GM12878 (cell line): ENCODE results near the gene CES3. TPM values are rescaled to one million over a fixed set of nuclear protein-coding genes. Genes with fewer than 3 reads are reported as not detected.
A peak's percentile ranks its signal among the peaks of the same experiment; 100 is the strongest.

Experiments used
- ATF7 ChIP-seq: fragments of 450-650 bp; IDR thresholded peaks from 2 replicates; pipeline ENCODE4 v1.6.1; 2016; ENCODE audit warnings: low read depth, mild to moderate bottlenecking
- EZH2 ChIP-seq: IDR thresholded peaks from 2 replicates; pipeline ENCODE4 v1.6.1; 2012; ENCODE audit warnings: low read depth, mild to moderate bottlenecking, control low read depth, inconsistent platforms, low read length, borderline replicate concordance; ENCODE audit not compliant: control insufficient read depth
- JUNB ChIP-seq: IDR thresholded peaks from 2 replicates; pipeline ENCODE4 v1.6.1; 2016; ENCODE audit warnings: antibody characterized with exemption, mild to moderate bottlenecking
- KDM1A ChIP-seq: fragments of 200-600 bp; sonication (generic); IDR thresholded peaks from 2 replicates; pipeline ENCODE4 v1.6.1; 2016; ENCODE audit warnings: borderline replicate concordance
- MYB ChIP-seq: fragments of 150-350 bp; IDR thresholded peaks from 2 replicates; pipeline ENCODE4 v1.6.1; 2014; ENCODE audit warnings: mild to moderate bottlenecking, low read depth, low read length, borderline replicate concordance
- PAX5 ChIP-seq: IDR thresholded peaks from 2 replicates; pipeline ENCODE4 v1.6.1; 2011; ENCODE audit warnings: low read depth, low read length, borderline replicate concordance
- PAX8 ChIP-seq: fragments of 450-650 bp; IDR thresholded peaks from 2 replicates; pipeline ENCODE4 v1.6.1; 2017; ENCODE audit warnings: mild to moderate bottlenecking, moderate library complexity
- PML ChIP-seq: IDR thresholded peaks from 2 replicates; pipeline ENCODE4 v1.6.1; 2012; ENCODE audit warnings: low read length, inconsistent platforms
- RFX5 ChIP-seq: IDR thresholded peaks from 2 replicates; pipeline ENCODE4 v1.6.1; 2011; ENCODE audit warnings: low read depth, low read length, improper control_type of control experiment
- RUNX3 ChIP-seq: IDR thresholded peaks from 2 replicates; pipeline ENCODE4 v1.6.1; 2012; ENCODE audit warnings: low read length, inconsistent platforms
- SIX5 ChIP-seq: IDR thresholded peaks from 2 replicates; pipeline ENCODE4 v1.6.1; 2011; ENCODE audit warnings: mild to moderate bottlenecking, low read depth, low read length, moderate library complexity; ENCODE audit not compliant: severe bottlenecking
- TBL1XR1 ChIP-seq: IDR thresholded peaks from 2 replicates; pipeline ENCODE4 v1.6.1; 2012; ENCODE audit warnings: low read depth, low read length, improper control_type of control experiment
- TCF7 ChIP-seq: IDR thresholded peaks from 2 replicates; pipeline ENCODE4 v1.6.1; 2014; ENCODE audit warnings: antibody characterized with exemption, borderline replicate concordance
- ZZZ3 ChIP-seq: IDR thresholded peaks from 2 replicates; pipeline ENCODE4 v1.6.1; 2011; ENCODE audit warnings: low read depth; ENCODE audit not compliant: control insufficient read depth, insufficient read length
- polyA plus RNA-seq, 11 experiments: library from polyadenylated mRNA; depleted of rRNA in 4 of 11; unstranded in 6 of 11; stranded (reverse) in 5 of 11; fragments of >200 nt; fragmentation: Nextera tagmentation in 4 of 11; fragmentation: Illumina TruSeq in 1 of 11; extraction: Ambion mirVana in 4 of 11; extraction: Trizol in 1 of 11; gene quantifications; 1 replicate in 1 of 11; 2 replicates in 10 of 11; pipeline versions ENCODE4 v1.2.1 to v1.2.3, GENCODE V29; 2011 to 2016; ENCODE audit warnings: inconsistent platforms in 2 of 11, missing spikeins in 2 of 11, low read depth in 1 of 11
- total RNA-seq, 4 experiments: library from RNA; depleted of rRNA in 3 of 4; stranded (reverse); fragments of >200 nt in 3 of 4; fragmentation: Illumina TruSeq in 1 of 4; extraction: Trizol in 1 of 4; gene quantifications; 2 replicates each; pipeline versions ENCODE4 v1.2.1 to v1.2.3, GENCODE V29; 2013 to 2021
- TF ChIP-seq, protein P1 (sequence below): fragments of 150-350 bp; IDR thresholded peaks from 2 replicates; pipeline ENCODE4 v1.6.1; 2016; ENCODE audit warnings: low read depth, low read length
- TF ChIP-seq, protein P2 (sequence below), 3 experiments: IDR thresholded peaks in 2 of 3; conservative IDR thresholded peaks in 1 of 3; 2 replicates each; pipeline ENCODE4 v1.5.1; 2011; ENCODE audit warnings: low read depth in 3 of 3, low read length in 3 of 3, mild to moderate bottlenecking in 3 of 3, control low read depth in 2 of 3, moderate library complexity in 2 of 3, inconsistent platforms in 1 of 3, mixed read lengths in 1 of 3; ENCODE audit not compliant: control insufficient read depth in 2 of 3, insufficient read depth in 1 of 3; ENCODE audit errors: extremely low read depth in 1 of 3
- TF ChIP-seq, protein P3 (sequence below): IDR thresholded peaks from 2 replicates; pipeline ENCODE4 v1.6.1; 2012; ENCODE audit warnings: low read length, inconsistent platforms
- TF ChIP-seq, protein P4 (sequence below): fragments of 450-650 bp; IDR thresholded peaks from 2 replicates; pipeline ENCODE4 v1.6.1; 2016; ENCODE audit warnings: mild to moderate bottlenecking, moderate library complexity, borderline replicate concordance
- TF ChIP-seq, protein P5 (sequence below): IDR thresholded peaks from 2 replicates; pipeline ENCODE4 v1.6.1; 2011; ENCODE audit warnings: borderline replicate concordance, low read depth, mild to moderate bottlenecking, moderate library complexity, mixed read lengths, low read length; ENCODE audit not compliant: insufficient read depth; ENCODE audit errors: extremely low read length

The CES3 gene
- total and polyA plus RNA-seq, 10 of the 15 experiments (the other 5 are each of a cell fraction or from before 2014, with no cell fraction given), result 0.09 to 3.1 (median 0.76) TPM

DNA sequence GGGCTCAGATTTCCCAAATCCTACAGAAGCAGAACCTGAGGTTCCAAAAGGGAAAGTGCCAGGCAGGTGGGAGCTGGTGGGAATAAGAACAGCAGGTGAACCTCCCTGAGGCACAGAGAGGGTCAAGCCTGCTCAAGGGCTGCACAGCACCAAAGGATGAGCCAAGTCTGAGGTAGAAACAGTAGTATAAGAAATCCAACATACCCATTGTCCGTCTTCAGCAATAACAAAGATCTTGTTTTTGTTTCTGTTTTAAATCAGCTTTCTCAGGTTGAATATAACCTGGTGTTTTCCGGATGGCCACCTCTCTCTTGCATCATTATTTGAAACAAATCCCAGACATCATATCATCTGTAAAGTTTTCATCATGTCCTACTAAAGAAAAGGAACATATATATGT, 10.6 kb upstream of the CES3 start (continued):
- TF ChIP-seq, protein P1, sequence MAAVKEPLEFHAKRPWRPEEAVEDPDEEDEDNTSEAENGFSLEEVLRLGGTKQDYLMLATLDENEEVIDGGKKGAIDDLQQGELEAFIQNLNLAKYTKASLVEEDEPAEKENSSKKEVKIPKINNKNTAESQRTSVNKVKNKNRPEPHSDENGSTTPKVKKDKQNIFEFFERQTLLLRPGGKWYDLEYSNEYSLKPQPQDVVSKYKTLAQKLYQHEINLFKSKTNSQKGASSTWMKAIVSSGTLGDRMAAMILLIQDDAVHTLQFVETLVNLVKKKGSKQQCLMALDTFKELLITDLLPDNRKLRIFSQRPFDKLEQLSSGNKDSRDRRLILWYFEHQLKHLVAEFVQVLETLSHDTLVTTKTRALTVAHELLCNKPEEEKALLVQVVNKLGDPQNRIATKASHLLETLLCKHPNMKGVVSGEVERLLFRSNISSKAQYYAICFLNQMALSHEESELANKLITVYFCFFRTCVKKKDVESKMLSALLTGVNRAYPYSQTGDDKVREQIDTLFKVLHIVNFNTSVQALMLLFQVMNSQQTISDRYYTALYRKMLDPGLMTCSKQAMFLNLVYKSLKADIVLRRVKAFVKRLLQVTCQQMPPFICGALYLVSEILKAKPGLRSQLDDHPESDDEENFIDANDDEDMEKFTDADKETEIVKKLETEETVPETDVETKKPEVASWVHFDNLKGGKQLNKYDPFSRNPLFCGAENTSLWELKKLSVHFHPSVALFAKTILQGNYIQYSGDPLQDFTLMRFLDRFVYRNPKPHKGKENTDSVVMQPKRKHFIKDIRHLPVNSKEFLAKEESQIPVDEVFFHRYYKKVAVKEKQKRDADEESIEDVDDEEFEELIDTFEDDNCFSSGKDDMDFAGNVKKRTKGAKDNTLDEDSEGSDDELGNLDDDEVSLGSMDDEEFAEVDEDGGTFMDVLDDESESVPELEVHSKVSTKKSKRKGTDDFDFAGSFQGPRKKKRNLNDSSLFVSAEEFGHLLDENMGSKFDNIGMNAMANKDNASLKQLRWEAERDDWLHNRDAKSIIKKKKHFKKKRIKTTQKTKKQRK, result no peak
- TF ChIP-seq, protein P2, sequence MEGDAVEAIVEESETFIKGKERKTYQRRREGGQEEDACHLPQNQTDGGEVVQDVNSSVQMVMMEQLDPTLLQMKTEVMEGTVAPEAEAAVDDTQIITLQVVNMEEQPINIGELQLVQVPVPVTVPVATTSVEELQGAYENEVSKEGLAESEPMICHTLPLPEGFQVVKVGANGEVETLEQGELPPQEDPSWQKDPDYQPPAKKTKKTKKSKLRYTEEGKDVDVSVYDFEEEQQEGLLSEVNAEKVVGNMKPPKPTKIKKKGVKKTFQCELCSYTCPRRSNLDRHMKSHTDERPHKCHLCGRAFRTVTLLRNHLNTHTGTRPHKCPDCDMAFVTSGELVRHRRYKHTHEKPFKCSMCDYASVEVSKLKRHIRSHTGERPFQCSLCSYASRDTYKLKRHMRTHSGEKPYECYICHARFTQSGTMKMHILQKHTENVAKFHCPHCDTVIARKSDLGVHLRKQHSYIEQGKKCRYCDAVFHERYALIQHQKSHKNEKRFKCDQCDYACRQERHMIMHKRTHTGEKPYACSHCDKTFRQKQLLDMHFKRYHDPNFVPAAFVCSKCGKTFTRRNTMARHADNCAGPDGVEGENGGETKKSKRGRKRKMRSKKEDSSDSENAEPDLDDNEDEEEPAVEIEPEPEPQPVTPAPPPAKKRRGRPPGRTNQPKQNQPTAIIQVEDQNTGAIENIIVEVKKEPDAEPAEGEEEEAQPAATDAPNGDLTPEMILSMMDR (IDR thresholded peaks at IDR 0.05 in 2 of 3, conservative IDR thresholded peaks at IDR 0.05 in 1 of 3; ENCODE audit: control insufficient read depth in 2 of 3, extremely low read depth in 1 of 3, insufficient read depth in 1 of 3, low read depth in 3 of 3, low read length in 3 of 3), result no peak
- TF ChIP-seq EZH2 (no peak), RFX5 (no peak), ZZZ3 (no peak), TCF7 (no peak), ATF7 (peak; percentile 47; the same call in 1 of the 2 replicates), JUNB (peak; percentile 78), PML (no peak), SIX5 (no peak), RUNX3 (peak; percentile 11; the same call in 1 of the 2 replicates), TBL1XR1 (no peak), PAX5 (no peak), MYB (no peak), PAX8 (no peak), KDM1A (no peak)
- TF ChIP-seq, protein P3, sequence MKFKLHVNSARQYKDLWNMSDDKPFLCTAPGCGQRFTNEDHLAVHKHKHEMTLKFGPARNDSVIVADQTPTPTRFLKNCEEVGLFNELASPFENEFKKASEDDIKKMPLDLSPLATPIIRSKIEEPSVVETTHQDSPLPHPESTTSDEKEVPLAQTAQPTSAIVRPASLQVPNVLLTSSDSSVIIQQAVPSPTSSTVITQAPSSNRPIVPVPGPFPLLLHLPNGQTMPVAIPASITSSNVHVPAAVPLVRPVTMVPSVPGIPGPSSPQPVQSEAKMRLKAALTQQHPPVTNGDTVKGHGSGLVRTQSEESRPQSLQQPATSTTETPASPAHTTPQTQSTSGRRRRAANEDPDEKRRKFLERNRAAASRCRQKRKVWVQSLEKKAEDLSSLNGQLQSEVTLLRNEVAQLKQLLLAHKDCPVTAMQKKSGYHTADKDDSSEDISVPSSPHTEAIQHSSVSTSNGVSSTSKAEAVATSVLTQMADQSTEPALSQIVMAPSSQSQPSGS, result no peak
- TF ChIP-seq, protein P4, sequence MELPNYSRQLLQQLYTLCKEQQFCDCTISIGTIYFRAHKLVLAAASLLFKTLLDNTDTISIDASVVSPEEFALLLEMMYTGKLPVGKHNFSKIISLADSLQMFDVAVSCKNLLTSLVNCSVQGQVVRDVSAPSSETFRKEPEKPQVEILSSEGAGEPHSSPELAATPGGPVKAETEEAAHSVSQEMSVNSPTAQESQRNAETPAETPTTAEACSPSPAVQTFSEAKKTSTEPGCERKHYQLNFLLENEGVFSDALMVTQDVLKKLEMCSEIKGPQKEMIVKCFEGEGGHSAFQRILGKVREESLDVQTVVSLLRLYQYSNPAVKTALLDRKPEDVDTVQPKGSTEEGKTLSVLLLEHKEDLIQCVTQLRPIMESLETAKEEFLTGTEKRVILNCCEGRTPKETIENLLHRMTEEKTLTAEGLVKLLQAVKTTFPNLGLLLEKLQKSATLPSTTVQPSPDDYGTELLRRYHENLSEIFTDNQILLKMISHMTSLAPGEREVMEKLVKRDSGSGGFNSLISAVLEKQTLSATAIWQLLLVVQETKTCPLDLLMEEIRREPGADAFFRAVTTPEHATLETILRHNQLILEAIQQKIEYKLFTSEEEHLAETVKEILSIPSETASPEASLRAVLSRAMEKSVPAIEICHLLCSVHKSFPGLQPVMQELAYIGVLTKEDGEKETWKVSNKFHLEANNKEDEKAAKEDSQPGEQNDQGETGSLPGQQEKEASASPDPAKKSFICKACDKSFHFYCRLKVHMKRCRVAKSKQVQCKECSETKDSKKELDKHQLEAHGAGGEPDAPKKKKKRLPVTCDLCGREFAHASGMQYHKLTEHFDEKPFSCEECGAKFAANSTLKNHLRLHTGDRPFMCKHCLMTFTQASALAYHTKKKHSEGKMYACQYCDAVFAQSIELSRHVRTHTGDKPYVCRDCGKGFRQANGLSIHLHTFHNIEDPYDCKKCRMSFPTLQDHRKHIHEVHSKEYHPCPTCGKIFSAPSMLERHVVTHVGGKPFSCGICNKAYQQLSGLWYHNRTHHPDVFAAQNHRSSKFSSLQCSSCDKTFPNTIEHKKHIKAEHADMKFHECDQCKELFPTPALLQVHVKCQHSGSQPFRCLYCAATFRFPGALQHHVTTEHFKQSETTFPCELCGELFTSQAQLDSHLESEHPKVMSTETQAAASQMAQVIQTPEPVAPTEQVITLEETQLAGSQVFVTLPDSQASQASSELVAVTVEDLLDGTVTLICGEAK, result no peak
- TF ChIP-seq, protein P5, sequence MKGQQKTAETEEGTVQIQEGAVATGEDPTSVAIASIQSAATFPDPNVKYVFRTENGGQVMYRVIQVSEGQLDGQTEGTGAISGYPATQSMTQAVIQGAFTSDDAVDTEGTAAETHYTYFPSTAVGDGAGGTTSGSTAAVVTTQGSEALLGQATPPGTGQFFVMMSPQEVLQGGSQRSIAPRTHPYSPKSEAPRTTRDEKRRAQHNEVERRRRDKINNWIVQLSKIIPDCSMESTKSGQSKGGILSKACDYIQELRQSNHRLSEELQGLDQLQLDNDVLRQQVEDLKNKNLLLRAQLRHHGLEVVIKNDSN, result no peak
